ENCODE results near the gene POLH.
"Not testable (repeated sequence)": the region's sequence is repeated elsewhere in the genome, so short reads cannot be mapped to it uniquely, and the experiment has no call there.

Gene POLH

DNA sequence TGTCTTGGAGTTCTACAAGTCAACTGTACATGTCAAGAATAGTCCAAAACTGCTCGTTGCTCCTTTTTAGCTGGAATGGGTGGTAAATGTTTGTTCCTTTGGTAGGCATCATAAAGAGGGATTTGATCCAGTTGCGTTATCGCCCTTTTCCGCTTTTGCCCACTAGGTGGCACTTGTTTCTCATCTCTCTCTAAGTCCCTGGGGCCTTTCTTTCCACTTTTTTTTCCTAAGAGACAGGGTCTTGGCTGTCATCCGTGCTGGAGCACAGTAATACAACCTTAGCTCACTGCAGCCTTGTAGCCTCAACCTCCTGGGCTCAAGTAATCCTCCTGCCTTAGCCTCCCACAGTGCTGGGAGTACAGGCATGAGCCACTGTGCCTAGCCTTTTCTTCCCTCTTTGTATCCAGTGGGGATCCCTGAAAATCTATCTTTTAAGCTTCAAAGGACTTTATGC is 32.4 kb downstream of the POLH start:
- DNase-seq: peak; percentile 37 to 58

DNA sequence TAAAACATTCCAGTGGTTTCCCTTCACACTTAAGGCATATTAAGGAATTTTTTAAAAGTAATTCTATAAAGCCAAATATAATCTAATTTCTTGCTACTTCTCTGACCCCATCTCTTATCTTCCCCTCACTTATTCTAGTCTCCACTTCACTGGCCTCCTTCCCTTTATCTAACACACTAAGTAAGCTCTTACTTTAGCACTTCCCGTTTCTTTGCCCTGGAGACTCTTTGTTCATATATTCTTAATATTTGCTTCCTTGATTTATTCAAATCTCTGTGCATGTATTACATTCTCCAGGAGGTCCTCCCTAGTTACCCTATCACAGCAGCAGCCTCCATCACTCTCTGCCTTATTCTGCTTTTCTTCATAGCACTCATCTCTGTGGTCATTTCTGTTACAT is 32.8 kb downstream of the POLH start:
- DNase-seq: no peak

DNA sequence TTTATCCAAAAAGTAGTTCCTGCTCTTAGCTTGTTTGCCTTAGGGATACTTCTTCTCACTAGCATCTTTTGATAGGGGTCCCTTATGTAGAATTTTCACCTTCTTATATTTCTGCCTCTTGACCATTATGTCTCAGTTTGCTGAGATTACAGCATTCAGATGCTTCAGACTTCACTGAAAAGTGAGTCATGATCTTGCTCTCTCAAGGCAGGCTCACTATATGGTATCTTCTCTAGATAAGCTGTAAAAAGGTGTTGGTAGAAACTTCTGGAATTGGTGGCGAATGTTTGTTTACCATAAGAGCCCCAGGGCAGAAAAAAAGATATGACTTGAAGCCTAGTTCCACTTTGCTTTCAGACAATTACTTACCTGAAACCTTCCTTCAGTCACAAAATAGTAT is 33.4 kb downstream of the POLH start:
- no peak for DNase-seq

DNA sequence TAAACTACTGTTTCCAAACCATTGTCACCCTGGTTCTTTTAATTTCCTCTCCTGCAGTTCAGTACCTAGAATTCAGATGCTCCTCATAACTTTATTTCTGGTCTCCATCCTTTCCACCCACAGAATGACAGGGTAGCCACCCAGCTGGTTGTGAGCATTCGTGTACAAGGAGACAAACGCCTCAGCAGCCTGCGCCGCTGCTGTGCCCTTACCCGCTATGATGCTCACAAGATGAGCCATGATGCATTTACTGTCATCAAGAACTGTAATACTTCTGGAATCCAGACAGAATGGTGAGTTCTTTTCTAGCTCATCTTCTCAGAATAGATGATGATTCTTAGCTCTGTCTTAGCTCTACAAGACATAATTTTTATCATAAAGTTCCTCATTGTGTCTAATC is 34.4 kb downstream of the POLH start:
- no peak for DNase-seq

DNA sequence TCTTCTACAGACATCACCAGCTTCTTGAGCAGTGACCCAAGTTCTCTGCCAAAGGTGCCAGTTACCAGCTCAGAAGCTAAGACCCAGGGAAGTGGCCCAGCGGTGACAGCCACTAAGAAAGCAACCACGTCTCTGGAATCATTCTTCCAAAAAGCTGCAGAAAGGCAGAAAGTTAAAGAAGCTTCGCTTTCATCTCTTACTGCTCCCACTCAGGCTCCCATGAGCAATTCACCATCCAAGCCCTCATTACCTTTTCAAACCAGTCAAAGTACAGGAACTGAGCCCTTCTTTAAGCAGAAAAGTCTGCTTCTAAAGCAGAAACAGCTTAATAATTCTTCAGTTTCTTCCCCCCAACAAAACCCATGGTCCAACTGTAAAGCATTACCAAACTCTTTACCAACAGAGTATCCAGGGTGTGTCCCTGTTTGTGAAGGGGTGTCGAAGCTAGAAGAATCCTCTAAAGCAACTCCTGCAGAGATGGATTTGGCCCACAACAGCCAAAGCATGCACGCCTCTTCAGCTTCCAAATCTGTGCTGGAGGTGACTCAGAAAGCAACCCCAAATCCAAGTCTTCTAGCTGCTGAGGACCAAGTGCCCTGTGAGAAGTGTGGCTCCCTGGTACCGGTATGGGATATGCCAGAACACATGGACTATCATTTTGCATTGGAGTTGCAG is 37.9 kb downstream of the POLH start:
- DNase-seq: no peak

DNA sequence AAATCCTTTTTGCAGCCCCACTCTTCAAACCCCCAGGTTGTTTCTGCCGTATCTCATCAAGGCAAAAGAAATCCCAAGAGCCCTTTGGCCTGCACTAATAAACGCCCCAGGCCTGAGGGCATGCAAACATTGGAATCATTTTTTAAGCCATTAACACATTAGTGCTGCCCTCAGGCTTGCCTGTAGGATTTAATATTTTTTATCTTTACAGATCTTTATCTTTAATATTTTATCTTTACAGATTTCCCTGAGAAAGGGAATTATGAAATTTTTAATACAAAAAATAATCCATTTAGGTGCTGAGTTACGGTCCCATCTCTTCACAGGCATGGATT is 38.4 kb downstream of the POLH start:
- DNase-seq: no peak

DNA sequence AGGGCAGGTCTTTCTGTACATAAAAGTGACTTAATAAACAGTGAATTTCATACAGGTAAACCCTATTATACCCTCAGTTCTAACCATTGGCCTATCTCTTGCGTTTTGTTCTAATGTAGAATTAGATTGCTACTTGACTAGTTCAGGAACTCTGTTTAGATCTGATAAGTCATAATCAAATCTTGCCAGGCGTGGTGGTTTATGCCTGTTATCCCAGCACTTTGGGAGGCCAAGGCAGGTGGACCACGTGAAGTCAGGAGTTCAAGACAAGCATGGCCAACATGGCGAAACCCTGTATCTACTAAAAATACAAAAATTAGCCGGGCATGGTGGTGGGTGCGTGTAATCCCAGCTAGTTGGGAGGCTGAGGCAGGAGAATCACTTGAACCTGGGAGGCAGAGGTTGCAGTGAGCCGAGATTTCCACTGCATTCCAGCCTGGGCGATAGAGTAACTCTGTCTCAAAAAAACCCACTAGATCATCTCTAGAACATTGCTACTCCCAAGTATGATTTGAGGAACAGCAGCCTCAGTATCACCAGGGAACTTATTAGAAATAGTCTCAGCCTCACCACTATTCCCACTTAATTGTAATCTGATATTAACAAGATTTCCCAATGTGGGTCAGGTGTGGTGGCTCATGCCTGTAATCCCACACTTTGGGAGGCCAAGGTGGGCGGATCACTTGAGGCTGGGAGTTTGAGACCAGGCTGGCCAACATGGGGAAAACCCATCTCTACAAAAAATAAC is 40.9 kb downstream of the POLH start:
- DNase-seq: no peak

DNA sequence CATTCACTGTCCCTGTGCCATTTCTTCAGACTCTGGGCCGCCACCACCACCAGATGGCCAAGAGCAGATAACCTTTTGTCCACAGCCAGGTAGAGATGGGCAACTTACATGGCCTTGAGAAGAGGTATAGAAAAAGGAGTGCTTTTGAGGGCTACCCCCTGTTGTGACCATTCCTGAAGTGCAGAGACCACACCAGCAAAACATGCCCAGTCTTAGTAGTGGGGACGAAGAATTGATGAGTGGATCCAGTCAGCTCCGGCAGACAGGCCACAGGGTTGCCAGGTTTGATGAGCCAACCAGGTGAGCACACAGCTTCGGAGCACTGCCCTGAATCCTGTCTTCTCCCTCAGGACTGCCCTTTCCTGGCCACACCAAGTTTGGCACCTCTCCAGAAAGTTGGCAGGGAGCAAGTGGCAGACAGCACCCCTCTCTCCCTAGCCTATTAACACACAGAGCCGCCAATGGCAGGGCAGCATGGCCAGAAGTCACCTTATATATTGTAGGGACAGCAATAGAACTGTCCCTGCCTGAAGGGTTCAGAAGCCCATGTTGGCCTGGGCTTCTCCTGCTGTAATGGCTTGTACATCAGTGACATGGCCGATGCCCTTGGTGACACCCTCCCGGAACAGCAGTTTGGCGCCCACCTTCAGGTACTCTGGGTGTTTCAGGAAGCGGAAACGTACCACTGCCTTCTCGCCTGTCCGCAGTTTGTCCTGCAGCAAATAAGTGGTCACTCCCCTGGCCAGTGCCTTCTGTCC is 45.3 kb downstream of the POLH start:
- DNase-seq: no peak

DNA sequence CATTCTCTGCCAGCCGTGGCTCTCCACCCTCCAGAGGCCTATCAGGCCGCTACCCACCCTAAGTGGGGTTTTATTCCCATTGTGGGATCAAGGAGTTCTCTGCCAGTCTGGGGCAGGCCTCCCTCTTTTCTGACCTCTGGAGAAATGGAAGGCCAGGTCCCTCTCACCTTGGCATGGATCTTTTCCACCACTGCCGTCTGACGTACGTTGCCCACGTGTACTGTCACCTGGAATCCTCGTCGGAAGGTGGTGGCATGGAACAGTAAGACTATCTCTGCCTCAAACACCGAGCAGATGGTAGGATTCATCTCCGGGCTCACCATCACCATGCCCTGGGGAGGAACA is 45.8 kb downstream of the POLH start:
- DNase-seq: no peak

DNA sequence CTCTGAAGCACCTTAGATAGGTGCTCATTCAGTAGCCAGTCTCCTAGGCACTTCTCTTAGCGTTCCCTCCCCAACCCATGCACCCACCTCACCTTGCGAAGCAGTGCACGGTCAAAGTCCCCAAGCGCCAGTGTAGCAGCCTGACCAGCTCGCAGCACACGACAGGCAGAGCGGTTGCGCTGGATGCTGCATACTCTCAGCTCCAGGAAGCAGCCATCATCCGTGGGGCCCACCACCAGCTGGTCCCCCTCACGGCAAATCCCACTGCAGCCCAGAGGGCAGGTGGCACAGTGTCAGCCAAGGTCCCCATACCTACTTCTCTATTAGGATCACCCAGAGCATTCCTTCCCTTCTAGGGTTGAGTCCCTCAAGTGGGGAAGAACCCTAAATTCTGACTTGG is 46.6 kb downstream of the POLH start:
- no peak for DNase-seq

DNA sequence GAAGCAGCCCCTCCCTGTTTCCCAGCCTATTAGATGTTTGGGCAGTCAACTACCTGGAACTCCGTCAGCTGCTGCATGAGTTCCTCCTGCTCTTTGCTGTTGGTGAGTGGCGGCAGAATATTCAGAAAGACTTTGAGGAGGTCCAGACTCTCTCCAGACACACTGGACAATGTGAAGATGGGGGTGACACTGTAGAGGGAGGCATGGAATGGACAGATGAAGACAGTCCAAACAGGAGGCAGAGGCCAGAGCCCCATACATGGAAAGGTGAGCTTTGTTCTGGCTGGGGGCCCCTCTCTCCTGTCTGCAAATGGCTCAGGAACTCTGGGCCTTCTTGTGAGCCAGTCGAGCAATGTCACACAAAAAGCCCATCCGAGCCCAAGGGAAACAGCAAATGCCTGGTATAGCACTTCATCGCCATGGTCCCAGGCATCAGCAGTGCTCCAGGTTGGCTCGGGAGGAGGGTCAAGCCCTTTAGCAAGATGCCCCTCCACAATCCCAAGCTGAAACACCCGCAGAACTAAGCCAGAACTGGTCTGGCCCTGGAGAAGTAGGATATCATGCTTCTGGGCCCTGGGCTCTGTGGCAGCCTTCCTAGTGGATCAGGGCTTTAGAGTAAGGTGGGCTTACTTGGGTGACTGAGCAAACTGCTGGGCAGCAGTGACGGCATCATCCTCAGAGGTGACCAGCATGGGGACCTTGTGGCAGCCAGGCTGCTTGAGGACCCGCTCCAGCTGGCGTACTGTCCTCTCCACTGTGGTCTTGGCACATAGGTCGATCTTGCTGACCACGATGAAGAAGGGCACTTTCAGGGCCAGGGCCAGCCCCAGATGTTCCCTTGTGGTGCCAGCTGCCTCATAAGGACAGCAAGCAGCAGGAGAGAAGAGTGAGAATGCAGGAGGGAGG is 48.1 kb downstream of the POLH start:
- DNase-seq: no peak

DNA sequence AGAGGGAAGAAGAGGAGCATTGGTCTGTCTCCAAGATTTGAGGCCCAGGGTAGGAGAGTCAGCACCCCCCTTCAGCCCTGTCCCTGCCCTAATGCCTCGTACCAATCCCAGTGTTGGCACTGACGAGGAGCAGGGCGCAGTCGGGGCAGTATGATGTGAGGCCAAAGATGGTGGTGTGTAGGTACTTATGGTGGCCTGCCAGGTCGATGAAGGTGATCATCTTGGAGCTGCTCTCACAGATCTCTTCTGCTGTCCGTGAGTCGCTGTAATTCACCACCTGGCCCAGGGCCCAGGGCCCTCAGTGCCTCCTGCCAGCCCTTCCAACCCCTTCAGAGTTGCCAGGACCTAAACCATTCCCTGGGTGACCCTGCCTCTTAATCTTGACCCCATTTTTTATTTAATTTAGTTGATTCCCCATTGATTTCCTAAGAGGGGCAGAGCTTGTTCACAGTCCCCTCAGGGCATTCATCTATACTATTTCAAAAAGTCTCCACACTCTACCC is 48.9 kb downstream of the POLH start:
- no peak for DNase-seq

DNA sequence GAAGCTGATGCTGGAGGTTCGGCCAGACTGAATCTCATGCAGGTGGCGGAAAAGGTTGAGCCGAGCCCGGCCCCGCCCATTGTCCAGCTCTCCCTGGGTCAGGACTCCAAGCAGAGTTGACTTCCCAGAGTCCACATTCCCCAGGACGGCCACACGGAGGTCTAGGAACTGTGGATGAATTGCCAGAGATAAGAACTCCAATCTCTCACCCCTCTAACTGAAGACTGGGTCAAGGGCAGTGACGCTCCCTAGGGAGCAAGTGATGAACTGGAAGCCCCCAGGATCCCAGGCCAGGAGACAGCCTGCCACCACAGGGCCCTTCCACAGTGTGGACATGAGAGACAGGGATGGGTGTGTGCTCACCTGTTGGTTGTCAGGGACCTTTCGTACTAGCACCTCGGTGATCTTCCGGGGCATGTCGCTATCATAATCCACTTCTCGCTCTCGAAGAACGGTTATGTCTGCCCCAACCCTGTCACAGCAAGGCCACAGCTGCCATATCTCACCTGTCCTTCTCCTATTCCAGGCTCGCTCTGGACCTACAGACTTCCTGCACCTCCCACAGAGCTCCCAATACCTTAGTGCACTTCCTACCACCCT is 49.5 kb downstream of the POLH start:
- no peak for DNase-seq

DNA sequence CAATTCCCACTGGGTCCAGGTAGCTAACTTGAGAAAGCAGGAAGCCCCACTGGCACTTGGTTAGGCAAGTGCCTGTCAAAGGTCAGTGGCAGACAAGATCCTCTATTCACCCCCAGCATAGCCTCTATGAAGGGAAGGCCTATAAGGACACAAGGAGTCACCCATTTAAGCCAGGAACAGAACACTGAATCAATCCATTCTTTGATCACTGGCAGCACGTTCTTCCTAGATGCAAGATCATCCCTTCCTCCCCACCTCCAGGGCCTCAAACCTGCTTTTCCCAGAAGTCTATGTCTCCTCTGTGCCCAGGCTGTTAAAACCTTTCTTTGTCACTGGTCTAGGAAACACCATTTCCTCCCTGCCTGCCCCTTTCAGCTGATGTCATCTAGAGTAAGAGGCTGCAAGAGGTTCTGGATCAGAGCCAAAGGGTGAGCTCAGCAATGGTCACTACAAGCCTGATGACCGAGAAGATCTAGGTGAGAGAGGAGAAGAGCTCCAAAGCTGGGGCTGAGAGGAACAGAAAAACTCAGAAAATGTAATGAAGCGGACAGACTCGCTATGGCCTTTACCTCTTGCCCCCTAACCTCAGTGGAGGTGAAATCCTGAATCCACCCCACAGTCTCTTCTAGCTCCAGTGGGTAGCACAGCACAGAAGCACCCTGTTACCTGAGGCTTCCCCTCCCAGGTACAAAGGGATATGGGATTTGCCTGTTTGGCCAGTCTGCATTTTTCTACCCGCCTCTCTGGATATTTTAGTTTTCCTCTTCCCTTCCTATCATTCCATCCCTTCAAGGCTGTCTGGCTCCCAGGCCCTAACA is 51.2 kb downstream of the POLH start:
- DNase-seq: peak in 1 of 2 donors; percentile 54

DNA sequence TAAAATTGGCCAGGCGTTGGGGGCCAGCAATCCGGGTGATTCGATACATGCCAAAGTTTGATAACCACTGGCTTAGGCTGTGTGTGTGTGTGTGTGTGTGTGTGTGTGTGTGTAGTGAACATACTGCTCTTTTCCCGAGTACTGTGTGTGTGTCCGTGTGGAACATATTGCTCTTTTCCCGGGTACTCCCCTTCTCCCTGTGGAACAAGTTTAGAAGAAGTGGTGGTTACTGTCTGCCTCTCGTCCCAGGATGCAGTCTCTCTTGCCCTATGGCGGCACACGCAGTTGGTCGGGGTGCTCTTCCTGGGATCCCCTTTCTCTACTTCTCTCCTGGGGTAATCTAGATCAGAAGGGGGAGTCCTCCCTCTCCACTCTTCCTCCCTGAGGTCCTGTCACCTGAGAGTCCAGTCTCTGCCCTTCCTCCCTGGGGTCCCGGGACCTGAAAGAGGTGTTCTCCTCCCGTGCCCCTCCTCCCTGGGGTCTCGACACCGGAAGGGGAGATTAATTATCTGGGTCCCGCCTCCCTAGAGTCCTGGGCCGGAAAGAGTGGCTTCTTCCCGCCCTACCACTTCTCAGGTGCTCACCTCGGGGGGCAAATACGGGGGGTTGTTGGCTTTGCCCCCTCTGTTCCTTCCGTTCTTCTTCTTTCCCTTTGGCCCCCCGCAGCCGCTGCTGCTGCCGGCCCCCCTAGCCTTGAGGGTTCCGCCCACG is 52.6 kb downstream of the POLH start:
- peak; percentile 49 to 64 for DNase-seq

DNA sequence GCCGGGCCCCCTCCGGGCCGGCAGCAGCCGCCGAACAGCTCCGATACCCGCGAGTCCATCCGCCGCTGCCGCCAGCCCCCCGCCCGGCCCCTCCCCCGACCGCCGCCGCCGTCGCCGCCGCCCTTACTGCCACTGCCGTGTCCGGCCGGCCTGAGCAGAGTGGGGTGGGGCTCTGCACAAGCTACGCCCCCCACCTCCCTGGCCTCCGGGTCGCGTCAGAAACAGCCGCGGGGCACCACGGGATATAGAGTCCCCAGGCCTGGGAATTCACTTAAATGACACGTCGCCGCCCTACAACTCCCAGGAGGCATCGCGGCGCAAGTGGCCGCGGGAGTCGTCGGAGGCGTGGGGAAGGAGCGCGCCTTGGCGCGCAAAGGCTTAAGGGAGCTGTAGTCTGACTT is 53.1 kb downstream of the POLH start, which contains the start of gene GTPBP2:
GTPBP2 (minus strand) TSS at position 161 of the 401 bp plus-strand sequence; CDS start at position 59, 102 bp downstream.
- DNase-seq: peak; percentile 96

DNA sequence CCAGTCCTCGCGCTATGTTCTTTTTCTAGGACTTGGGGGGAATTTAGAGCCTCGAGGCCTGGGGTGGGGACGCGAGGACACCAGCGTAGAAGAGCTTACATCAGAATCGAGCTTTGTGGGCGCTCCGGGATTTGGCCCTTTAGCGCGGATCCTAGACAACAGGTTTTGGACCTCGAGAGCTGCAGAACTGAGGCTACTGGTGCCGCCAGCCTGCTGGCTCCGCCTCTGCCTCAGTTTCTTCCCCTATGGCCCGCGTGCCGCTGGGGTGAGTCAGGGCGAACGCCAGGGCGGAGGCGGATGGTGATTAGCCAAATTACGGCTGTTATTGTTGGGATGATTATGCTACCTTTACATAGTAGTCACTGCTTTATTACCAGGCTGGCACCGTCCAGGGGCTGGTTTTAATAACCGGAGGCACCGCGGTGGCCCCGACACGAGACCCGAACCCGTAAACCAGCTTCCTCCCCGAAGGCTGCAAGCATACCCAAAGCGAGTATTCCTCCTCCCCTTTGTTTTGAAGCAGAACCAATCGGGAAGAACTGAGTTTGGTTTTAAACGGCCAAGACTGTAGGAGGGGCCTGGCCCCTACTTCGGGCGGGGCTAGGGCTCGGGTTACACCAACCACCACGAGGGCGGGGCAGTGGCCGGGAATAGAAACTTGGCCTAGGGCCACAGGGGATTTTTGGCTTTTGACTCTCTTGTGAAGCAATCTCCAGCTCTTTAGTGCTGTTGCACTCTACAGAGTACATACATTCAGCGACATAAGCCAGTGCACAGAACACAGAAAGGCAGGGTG is 53.7 kb downstream of the POLH start:
- peak; percentile 93 to 95 for DNase-seq

DNA sequence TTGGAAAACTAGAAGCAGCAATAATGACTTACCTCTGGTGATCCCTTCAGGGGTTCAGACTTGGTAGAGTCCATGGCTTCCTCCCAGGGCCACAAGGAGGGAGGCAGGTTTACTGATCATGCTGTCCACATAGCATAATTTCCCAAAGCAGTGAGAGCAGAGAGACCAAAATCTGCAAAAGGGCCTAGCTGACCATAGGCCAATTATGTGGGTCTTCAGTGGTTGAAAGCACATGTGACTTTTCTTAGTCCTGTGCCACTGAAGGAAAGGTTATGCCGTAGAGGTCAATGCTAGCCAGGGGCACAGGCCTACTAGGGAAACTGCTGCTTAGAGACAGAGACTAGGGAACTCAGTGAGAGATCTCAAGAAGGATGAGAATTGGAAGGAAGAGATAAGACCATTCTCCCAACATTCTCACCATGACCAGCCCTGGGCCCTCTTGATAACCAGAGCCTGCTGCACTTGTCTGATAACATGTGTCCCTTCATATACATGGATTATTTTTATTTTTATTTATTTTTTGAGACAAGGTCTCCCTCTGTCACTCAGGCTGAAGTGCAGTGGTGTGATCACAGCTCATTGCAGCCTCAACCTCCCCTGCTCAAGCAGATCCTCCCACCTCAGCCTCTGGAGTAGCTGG is 55.1 kb downstream of the POLH start:
- DNase-seq: no peak

DNA sequence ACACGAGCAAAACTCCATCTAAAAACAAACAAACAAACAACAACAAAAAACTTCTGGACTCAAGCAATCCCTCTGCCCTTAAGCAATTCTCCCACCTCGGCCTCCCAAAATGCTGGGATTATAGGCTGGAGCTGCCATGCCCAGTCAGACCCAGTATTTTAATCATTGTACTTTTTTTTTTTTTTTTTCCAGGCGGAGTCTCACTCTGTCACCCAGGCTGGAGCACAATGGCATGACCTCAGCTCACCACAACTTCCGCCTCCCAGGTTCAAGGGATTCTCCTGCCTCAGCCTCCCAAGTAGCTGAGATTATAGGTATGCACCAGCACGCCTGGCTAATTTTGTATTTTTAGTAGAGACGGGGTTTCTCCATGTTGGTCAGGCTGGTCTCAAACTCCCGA is 57.0 kb downstream of the POLH start:
- not testable (repeated sequence) for DNase-seq
